GM12878 (cell line): ENCODE measurements around the gene IARS2. TPM values are rescaled to one million over a fixed set of nuclear protein-coding genes. Genes with fewer than 3 reads are reported as not detected.

ENCODE experiments used
- BHLHE40 ChIP-seq, 2 experiments: fragments of 450-650 bp in 1 of 2; IDR thresholded peaks; 2 replicates each; pipeline ENCODE4 v1.6.1; 2011 to 2017; ENCODE audit warnings: low read depth in 2 of 2, borderline replicate concordance in 1 of 2, improper control_type of control experiment in 1 of 2, low read length in 1 of 2, mild to moderate bottlenecking in 1 of 2
- CBX5 ChIP-seq: sonication (generic); IDR thresholded peaks from 2 replicates; pipeline ENCODE4 v1.6.1; 2016; ENCODE audit warnings: low read depth, moderate library complexity, mild to moderate bottlenecking, inconsistent platforms
- CREM ChIP-seq: IDR thresholded peaks from 2 replicates; pipeline ENCODE4 v1.6.1; 2014; ENCODE audit warnings: antibody characterized with exemption, low read depth
- FOXK2 ChIP-seq: fragments of 450-650 bp; IDR thresholded peaks from 2 replicates; pipeline ENCODE4 v1.6.1; 2017; ENCODE audit warnings: mild to moderate bottlenecking, moderate library complexity
- HCFC1 ChIP-seq: fragments of 150-350 bp; IDR thresholded peaks from 2 replicates; pipeline ENCODE4 v1.6.1; 2014; ENCODE audit warnings: low read length
- HDAC6 ChIP-seq: fragments of 200-600 bp; sonication (generic); IDR thresholded peaks from one replicate; pipeline ENCODE4 v1.8.0; 2017; ENCODE audit warnings: antibody characterized with exemption; ENCODE audit not compliant: unreplicated experiment
- KAT2A ChIP-seq: conservative IDR thresholded peaks from 2 replicates; pipeline ENCODE4 v1.6.1; 2011; ENCODE audit warnings: low read depth, low read length; ENCODE audit not compliant: control insufficient read depth
- LARP7 ChIP-seq: fragments of 450-650 bp; IDR thresholded peaks from 2 replicates; pipeline ENCODE4 v1.6.1; 2017; ENCODE audit warnings: mild to moderate bottlenecking
- NBN ChIP-seq: fragments of 450-650 bp; IDR thresholded peaks from 2 replicates; pipeline ENCODE4 v1.6.1; 2016
- POLR2A ChIP-seq: IDR thresholded peaks from 2 replicates; pipeline ENCODE4 v1.6.1; 2011; ENCODE audit warnings: low read depth, mild to moderate bottlenecking, low read length
- RAD21 ChIP-seq: IDR thresholded peaks from 2 replicates; pipeline ENCODE4 v1.6.1; 2011; ENCODE audit warnings: mild to moderate bottlenecking, low read depth, low read length, moderate library complexity; ENCODE audit not compliant: insufficient read depth
- RUNX3 ChIP-seq: IDR thresholded peaks from 2 replicates; pipeline ENCODE4 v1.6.1; 2012; ENCODE audit warnings: low read length, inconsistent platforms
- SMAD5 ChIP-seq: IDR thresholded peaks from 2 replicates; pipeline ENCODE4 v1.6.1; 2016; ENCODE audit warnings: antibody characterized with exemption, low read depth
- SMC3 ChIP-seq: IDR thresholded peaks from 2 replicates; pipeline ENCODE4 v1.6.1; 2011; ENCODE audit warnings: low read length, improper control_type of control experiment, borderline replicate concordance
- TAF1 ChIP-seq: IDR thresholded peaks from 2 replicates; pipeline ENCODE4 v1.6.1; 2011; ENCODE audit warnings: mild to moderate bottlenecking, low read depth, low read length, borderline replicate concordance
- TCF7 ChIP-seq: IDR thresholded peaks from 2 replicates; pipeline ENCODE4 v1.6.1; 2014; ENCODE audit warnings: antibody characterized with exemption, borderline replicate concordance
- YY1 ChIP-seq: IDR thresholded peaks from 2 replicates; pipeline ENCODE4 v1.6.1; 2011; ENCODE audit warnings: low read depth, mild to moderate bottlenecking, low read length
- ZNF207 ChIP-seq: fragments of 450-650 bp; IDR thresholded peaks from 2 replicates; pipeline ENCODE4 v1.6.1; 2014; ENCODE audit warnings: antibody characterized with exemption, mild to moderate bottlenecking, borderline replicate concordance
- polyA plus RNA-seq, 11 experiments: library from polyadenylated mRNA; depleted of rRNA in 4 of 11; unstranded in 6 of 11; stranded (reverse) in 5 of 11; fragments of >200 nt; fragmentation: Nextera tagmentation in 4 of 11; fragmentation: Illumina TruSeq in 1 of 11; extraction: Ambion mirVana in 4 of 11; extraction: Trizol in 1 of 11; gene quantifications; 1 replicate in 1 of 11; 2 replicates in 10 of 11; pipeline versions ENCODE4 v1.2.1 to v1.2.3, GENCODE V29; 2011 to 2016; ENCODE audit warnings: inconsistent platforms in 2 of 11, missing spikeins in 2 of 11, low read depth in 1 of 11
- total RNA-seq, 4 experiments: library from RNA; depleted of rRNA in 3 of 4; stranded (reverse); fragments of >200 nt in 3 of 4; fragmentation: Illumina TruSeq in 1 of 4; extraction: Trizol in 1 of 4; gene quantifications; 2 replicates each; pipeline versions ENCODE4 v1.2.1 to v1.2.3, GENCODE V29; 2013 to 2021
- TF ChIP-seq, protein P1 (sequence below): fragments of 450-650 bp; IDR thresholded peaks from 2 replicates; pipeline ENCODE4 v1.6.1; 2018; ENCODE audit warnings: borderline replicate concordance, mild to moderate bottlenecking; ENCODE audit not compliant: partially characterized antibody
- TF ChIP-seq, protein P2 (sequence below): IDR thresholded peaks from 2 replicates; pipeline ENCODE4 v1.6.1; 2012; ENCODE audit warnings: low read length, inconsistent platforms
- TF ChIP-seq, protein P3 (sequence below): IDR thresholded peaks from 2 replicates; pipeline ENCODE4 v1.6.1; 2011; ENCODE audit warnings: low read depth, mild to moderate bottlenecking, low read length, moderate library complexity, borderline replicate concordance; ENCODE audit errors: extremely low read depth
- TF ChIP-seq, protein P4 (sequence below): IDR thresholded peaks from 2 replicates; pipeline ENCODE4 v1.6.1; 2011; ENCODE audit warnings: borderline replicate concordance, low read depth, mild to moderate bottlenecking, moderate library complexity, low read length; ENCODE audit not compliant: insufficient read depth, poor library complexity, severe bottlenecking
- TF ChIP-seq, protein P5 (sequence below): fragments of 450-650 bp; IDR thresholded peaks from 2 replicates; pipeline ENCODE4 v1.6.1; 2016; ENCODE audit warnings: mild to moderate bottlenecking
- TF ChIP-seq, protein P6 (sequence below): IDR thresholded peaks from 2 replicates; pipeline ENCODE4 v1.6.1; 2012; ENCODE audit warnings: low read depth, low read length, improper control_type of control experiment

IARS2 gene
- total and polyA plus RNA-seq, 10 of the 15 experiments (the other 5 are each of a cell fraction or from before 2014, with no cell fraction given), result 23.7 to 100 (median 66.8) TPM

DNA sequence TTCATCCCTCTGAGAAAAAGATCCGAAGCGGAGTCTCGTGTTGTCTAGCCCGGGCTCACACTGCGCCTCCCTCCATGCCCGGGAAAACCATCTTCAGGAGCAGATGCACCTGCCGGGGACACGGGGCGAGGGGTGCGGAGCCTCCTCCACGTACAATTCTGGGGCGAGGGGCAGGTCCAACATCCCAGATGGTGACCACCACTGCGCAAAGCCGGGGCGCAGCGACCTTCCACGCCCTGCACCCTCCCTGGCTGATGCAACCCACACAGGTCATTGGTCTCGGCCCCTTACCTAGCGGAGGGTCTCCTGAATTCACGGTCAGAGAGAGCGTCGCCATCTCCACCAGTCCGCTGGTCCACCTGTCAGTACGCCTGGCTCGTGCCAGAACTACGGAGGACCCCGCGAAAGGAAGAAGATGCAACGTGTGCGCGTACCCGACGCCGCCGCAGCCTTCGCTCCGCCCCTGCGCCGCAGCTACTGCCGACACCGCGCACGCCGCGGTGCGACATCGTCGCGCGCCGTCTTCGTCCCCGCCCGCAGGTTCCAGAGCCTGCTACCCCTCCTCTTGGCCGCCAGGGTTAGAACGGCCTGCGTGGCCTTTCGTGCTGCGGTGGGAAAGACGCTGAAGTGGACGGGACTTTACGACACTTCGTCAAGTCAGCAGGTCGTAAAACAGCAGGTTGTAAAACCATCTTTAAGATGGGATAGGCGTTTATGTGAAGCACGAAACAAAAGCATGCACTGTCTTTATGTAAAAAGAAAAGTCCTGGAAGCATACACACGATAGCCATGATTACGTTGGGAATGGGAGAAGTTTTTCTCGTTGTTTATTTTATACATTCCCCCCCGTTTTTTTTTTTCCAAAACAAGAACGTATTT is 47.6 kb upstream of the IARS2 start, which contains the start of gene EPRS1 (continued):
- TF ChIP-seq, protein P1, sequence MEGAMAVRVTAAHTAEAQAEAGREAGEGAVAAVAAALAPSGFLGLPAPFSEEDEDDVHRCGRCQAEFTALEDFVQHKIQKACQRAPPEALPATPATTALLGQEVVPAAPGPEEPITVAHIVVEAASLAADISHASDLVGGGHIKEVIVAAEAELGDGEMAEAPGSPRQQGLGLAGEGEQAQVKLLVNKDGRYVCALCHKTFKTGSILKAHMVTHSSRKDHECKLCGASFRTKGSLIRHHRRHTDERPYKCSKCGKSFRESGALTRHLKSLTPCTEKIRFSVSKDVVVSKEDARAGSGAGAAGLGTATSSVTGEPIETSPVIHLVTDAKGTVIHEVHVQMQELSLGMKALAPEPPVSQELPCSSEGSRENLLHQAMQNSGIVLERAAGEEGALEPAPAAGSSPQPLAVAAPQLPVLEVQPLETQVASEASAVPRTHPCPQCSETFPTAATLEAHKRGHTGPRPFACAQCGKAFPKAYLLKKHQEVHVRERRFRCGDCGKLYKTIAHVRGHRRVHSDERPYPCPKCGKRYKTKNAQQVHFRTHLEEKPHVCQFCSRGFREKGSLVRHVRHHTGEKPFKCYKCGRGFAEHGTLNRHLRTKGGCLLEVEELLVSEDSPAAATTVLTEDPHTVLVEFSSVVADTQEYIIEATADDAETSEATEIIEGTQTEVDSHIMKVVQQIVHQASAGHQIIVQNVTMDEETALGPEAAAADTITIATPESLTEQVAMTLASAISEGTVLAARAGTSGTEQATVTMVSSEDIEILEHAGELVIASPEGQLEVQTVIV, result peak; percentile 99
- TF ChIP-seq KAT2A, result no peak
- TF ChIP-seq, protein P2, sequence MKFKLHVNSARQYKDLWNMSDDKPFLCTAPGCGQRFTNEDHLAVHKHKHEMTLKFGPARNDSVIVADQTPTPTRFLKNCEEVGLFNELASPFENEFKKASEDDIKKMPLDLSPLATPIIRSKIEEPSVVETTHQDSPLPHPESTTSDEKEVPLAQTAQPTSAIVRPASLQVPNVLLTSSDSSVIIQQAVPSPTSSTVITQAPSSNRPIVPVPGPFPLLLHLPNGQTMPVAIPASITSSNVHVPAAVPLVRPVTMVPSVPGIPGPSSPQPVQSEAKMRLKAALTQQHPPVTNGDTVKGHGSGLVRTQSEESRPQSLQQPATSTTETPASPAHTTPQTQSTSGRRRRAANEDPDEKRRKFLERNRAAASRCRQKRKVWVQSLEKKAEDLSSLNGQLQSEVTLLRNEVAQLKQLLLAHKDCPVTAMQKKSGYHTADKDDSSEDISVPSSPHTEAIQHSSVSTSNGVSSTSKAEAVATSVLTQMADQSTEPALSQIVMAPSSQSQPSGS, result no peak
- TF ChIP-seq, protein P3, sequence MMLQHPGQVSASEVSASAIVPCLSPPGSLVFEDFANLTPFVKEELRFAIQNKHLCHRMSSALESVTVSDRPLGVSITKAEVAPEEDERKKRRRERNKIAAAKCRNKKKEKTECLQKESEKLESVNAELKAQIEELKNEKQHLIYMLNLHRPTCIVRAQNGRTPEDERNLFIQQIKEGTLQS, result peak; percentile 95
- peak; percentile 51; the same call in 1 of the 2 replicates for TF ChIP-seq TAF1
- TF ChIP-seq, protein P4, sequence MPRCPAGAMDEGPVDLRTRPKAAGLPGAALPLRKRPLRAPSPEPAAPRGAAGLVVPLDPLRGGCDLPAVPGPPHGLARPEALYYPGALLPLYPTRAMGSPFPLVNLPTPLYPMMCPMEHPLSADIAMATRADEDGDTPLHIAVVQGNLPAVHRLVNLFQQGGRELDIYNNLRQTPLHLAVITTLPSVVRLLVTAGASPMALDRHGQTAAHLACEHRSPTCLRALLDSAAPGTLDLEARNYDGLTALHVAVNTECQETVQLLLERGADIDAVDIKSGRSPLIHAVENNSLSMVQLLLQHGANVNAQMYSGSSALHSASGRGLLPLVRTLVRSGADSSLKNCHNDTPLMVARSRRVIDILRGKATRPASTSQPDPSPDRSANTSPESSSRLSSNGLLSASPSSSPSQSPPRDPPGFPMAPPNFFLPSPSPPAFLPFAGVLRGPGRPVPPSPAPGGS, result peak; percentile 36
- peak; percentile 51; the same call in 1 of the 2 replicates for TF ChIP-seq SMAD5
- TF ChIP-seq RUNX3, result peak; percentile 91
- TF ChIP-seq CREM, result peak; percentile 93
- no peak for TF ChIP-seq CBX5
- TF ChIP-seq HCFC1, result peak; percentile 60
- TF ChIP-seq TCF7, result no peak
- no peak; the same call in 1 of the 2 replicates for TF ChIP-seq ZNF207
- TF ChIP-seq SMC3, result 0 out of 2 replicates have a peak, but pooled peaks have one; percentile 3
- TF ChIP-seq BHLHE40 (IDR thresholded peaks at IDR 0.05; ENCODE audit: borderline replicate concordance in 1 of 2, low read depth in 2 of 2, low read length in 1 of 2), result peak; percentile 82 to 95
- peak; percentile 76; the same call in 1 of the 2 replicates for TF ChIP-seq YY1
- TF ChIP-seq, protein P5, sequence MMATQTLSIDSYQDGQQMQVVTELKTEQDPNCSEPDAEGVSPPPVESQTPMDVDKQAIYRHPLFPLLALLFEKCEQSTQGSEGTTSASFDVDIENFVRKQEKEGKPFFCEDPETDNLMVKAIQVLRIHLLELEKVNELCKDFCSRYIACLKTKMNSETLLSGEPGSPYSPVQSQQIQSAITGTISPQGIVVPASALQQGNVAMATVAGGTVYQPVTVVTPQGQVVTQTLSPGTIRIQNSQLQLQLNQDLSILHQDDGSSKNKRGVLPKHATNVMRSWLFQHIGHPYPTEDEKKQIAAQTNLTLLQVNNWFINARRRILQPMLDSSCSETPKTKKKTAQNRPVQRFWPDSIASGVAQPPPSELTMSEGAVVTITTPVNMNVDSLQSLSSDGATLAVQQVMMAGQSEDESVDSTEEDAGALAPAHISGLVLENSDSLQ, result peak; percentile 63
- peak; percentile 38; the same call in 1 of the 2 replicates for TF ChIP-seq RAD21
- peak; percentile 55 for TF ChIP-seq NBN
- no peak for TF ChIP-seq FOXK2
- TF ChIP-seq, protein P6, sequence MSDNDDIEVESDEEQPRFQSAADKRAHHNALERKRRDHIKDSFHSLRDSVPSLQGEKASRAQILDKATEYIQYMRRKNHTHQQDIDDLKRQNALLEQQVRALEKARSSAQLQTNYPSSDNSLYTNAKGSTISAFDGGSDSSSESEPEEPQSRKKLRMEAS, result peak; percentile 76
- no peak for TF ChIP-seq HDAC6
- peak; percentile 96 for TF ChIP-seq POLR2A
- TF ChIP-seq LARP7, result peak; percentile 75; the same call in 1 of the 2 replicates
